Calu3 (cell line): ENCODE measurements around the gene ZNF277. TPM values are rescaled to one million over a fixed set of nuclear protein-coding genes. Genes with fewer than 3 reads are reported as not detected.

ENCODE experiments used
- BruUV-seq: library from RNA; stranded (reverse); fragments of 400-500 nt; replicated peaks from 2 replicates; lab custom pipeline; 2021; lab: Mats Ljungman, UMichigan
- CTCF ChIA-PET: fragments of 300-600 bp; sonication (Branson Sonifier 250); formaldehyde crosslinking; loops from one replicate; lab custom pipeline; 2022; ENCODE audit warnings: antibody characterized with exemption; lab: Charles Lee
- DNase-seq: peaks from one replicate; pipeline ENCODE4 v3.0.0; 2022
- H3K27ac Mint-ChIP-seq: one replicate; pipeline ENCODE4 v1.8.0; 2022; ENCODE audit warnings: mixed read lengths; ENCODE audit not compliant: unreplicated experiment
- H3K27me3 Mint-ChIP-seq: one replicate; pipeline ENCODE4 v1.8.0; 2022; ENCODE audit warnings: mixed read lengths; ENCODE audit not compliant: unreplicated experiment
- H3K36me3 Mint-ChIP-seq: one replicate; pipeline ENCODE4 v1.8.0; 2022; ENCODE audit warnings: mild to moderate bottlenecking, moderate library complexity, mixed read lengths; ENCODE audit not compliant: insufficient read depth, unreplicated experiment
- H3K4me1 Mint-ChIP-seq: one replicate; pipeline ENCODE4 v1.8.0; 2022; ENCODE audit warnings: mild to moderate bottlenecking, low read depth, mixed read lengths; ENCODE audit not compliant: unreplicated experiment
- H3K4me3 Mint-ChIP-seq: one replicate; pipeline ENCODE4 v1.8.0; 2022; ENCODE audit warnings: mild to moderate bottlenecking, low read depth, moderate library complexity, mixed read lengths; ENCODE audit not compliant: unreplicated experiment
- H3K9me3 Mint-ChIP-seq: one replicate; pipeline ENCODE4 v1.8.0; 2022; ENCODE audit warnings: low read depth, mixed read lengths; ENCODE audit not compliant: unreplicated experiment
- intact Hi-C: fragments of 100-400 bp; cut with micrococcal nuclease; formaldehyde crosslinking; loops from one replicate; pipeline ENCODE4 v1.10.0; 2022; ENCODE audit not compliant: unreplicated experiment
- total RNA-seq: library from RNA; stranded (reverse); gene quantifications from 2 replicates; pipeline ENCODE4 v1.2.3, GENCODE V29; 2022
- TF ChIP-seq, protein P1 (sequence below): fragments of 200-600 bp; IDR thresholded peaks from one replicate; pipeline ENCODE4 v1.8.0; 2022; ENCODE audit warnings: antibody characterized with exemption; ENCODE audit not compliant: unreplicated experiment

Gene ZNF277
- total RNA-seq, 1 experiment from 2014 or later = 18.1 TPM

DNA sequence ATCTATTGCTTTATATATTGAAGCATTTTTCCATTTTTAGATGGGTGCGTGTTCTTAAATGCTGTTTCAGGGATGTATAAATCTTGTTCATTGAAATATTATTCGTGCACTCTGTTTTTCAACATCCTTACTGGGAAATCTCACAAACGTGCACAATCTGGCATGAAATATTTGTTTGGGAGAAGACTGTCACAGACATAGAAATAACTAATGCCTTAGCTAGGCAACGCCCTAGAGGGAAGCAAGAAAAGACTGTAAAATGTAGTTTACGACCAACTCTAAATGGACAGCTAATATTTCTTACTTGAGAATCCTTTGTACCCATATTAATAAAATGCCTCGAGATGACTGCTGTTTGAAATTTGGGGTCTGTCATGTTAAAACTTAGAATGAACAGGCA lies 9.2 kb upstream of the ZNF277 start:
- no peak for DNase-seq
- TF ChIP-seq, protein P1, sequence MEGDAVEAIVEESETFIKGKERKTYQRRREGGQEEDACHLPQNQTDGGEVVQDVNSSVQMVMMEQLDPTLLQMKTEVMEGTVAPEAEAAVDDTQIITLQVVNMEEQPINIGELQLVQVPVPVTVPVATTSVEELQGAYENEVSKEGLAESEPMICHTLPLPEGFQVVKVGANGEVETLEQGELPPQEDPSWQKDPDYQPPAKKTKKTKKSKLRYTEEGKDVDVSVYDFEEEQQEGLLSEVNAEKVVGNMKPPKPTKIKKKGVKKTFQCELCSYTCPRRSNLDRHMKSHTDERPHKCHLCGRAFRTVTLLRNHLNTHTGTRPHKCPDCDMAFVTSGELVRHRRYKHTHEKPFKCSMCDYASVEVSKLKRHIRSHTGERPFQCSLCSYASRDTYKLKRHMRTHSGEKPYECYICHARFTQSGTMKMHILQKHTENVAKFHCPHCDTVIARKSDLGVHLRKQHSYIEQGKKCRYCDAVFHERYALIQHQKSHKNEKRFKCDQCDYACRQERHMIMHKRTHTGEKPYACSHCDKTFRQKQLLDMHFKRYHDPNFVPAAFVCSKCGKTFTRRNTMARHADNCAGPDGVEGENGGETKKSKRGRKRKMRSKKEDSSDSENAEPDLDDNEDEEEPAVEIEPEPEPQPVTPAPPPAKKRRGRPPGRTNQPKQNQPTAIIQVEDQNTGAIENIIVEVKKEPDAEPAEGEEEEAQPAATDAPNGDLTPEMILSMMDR = no peak
- intact Hi-C loops = no loop called here
- no peaks in the 10 kb centered on the region for H3K27me3 Mint-ChIP-seq
- no TSS peak for BruUV-seq
- no peaks in the 10 kb centered on the region for H3K4me1 Mint-ChIP-seq
- no peaks in the 10 kb centered on the region for H3K9me3 Mint-ChIP-seq
- no peaks in the 10 kb centered on the region for H3K36me3 Mint-ChIP-seq
- CTCF ChIA-PET = no interaction called here
- H3K4me3 Mint-ChIP-seq = no peak overlapping the region
- no peak overlapping the region for H3K27ac Mint-ChIP-seq

DNA sequence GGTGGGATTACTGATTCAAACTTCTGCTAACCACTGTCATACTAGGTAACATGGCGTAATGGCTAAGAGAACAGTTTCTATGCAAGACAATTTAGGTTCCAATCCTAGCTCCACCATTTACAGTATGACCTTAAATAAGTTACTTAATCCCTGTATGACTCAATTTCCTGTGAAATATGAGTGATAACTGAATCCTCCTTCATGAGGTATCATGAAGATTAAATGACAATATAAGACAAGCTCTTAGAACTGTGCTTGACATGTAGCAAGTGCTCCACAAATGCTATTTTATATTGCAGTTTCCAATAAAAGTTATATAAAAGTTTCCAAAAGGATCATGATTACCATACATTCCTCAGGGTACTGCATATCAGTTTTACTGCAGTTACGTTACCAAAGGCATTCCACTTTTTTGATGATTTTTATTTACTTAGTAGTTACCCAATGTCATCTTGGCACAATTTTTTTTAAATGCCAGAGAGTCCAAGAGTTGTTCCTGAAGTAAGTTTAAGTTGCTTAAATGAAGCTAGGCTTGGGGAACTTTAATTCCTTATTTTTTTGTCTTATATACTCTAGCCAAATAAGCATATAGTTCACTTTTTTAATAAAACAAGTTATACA lies 7.3 kb upstream of the ZNF277 start:
- BruUV-seq = no TSS peak

DNA sequence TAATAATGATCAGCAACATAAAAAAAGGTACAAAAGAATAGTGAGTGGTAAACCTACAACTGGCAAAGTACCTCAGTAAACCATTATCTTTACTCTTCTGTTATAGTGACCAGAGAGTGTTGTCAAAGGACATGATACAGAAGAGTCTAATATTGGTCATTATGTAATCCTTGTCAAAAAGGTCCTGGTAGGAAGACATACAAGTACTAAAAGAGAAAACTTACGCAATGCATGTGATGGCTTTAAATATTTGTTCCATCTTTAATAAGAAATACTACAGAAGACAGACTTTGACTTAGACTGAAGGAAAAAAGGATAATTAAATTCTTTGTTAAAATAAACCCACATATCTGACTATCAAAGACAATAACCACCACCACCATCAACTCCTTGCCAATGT lies 6.8 kb upstream of the ZNF277 start:
- BruUV-seq = no TSS peak
- TF ChIP-seq, protein P1 = no peak

More for the DNA sequence above, 7.3 kb upstream of the ZNF277 start:
- CTCF ChIA-PET = no interaction called here
- Mint-ChIP-seq H3K27ac (no peak overlapping the region), H3K4me3 (no peak overlapping the region), H3K4me1 (peaks cover 7% of the 10 kb centered on the region), H3K9me3 (no peaks in the 10 kb centered on the region), H3K36me3 (no peaks in the 10 kb centered on the region), H3K27me3 (peaks cover 9% of the 10 kb centered on the region)
- no peak for DNase-seq
- TF ChIP-seq, protein P1 = no peak
- intact Hi-C loops = no loop called here

DNA sequence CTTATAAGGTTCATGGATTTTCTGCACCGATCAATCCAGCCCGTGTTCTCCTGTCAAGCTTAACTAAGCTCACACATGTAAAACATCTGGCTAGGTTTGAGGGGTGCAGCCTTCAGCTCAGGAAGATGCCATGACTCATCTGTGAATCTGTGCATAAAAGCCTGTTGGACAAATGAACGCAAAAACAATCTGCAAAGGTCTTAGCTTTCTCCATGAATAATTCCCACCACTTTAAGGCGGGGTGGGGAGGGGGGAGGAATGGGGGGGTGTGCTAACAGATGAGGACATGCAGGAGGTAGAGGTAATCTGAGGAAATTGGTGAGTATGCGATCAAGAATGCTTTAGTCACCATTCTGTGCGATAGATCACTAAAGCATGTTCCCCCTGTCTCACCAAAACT lies 5.1 kb upstream of the ZNF277 start:
- intact Hi-C loops = loop anchor here (10.0 kb wide), 1 partner anchor 213 kb away; no protein-coding TSS in a partner anchor
- peaks cover 19% of the 10 kb centered on the region for H3K4me1 Mint-ChIP-seq
- BruUV-seq = no TSS peak
- H3K27ac Mint-ChIP-seq = no peak overlapping the region
- H3K27me3 Mint-ChIP-seq = peaks cover 26% of the 10 kb centered on the region
- DNase-seq = no peak
- H3K9me3 Mint-ChIP-seq = no peaks in the 10 kb centered on the region
- TF ChIP-seq, protein P1 = no peak
- H3K4me3 Mint-ChIP-seq = no peak overlapping the region
- CTCF ChIA-PET = no interaction called here
- H3K36me3 Mint-ChIP-seq = peaks cover 18% of the 10 kb centered on the region

More for the DNA sequence above, 6.8 kb upstream of the ZNF277 start:
- DNase-seq = no peak
- H3K27ac Mint-ChIP-seq = no peak overlapping the region
- H3K9me3 Mint-ChIP-seq = no peaks in the 10 kb centered on the region
- CTCF ChIA-PET = no interaction called here
- intact Hi-C loops = loop anchor here (10.0 kb wide), 1 partner anchor 215 kb away; no protein-coding TSS in a partner anchor
- peaks cover under 1% of the 10 kb centered on the region for H3K36me3 Mint-ChIP-seq
- H3K4me1 Mint-ChIP-seq = peaks cover 12% of the 10 kb centered on the region
- peaks cover 15% of the 10 kb centered on the region for H3K27me3 Mint-ChIP-seq
- no peak overlapping the region for H3K4me3 Mint-ChIP-seq
